ENCODE data around the gene APLF.
"Not testable (repeated sequence)": the region's sequence is repeated elsewhere in the genome, so short reads cannot be mapped to it uniquely, and the experiment has no call there.

GRCh38 chr2:68529156-68529555 is 61.8 kb downstream of the APLF start:
- not testable (repeated sequence) for TF ChIP-seq BHLHE40 (IDR thresholded peaks at IDR 0.05; ENCODE audit: borderline replicate concordance); FOXM1 (IDR thresholded peaks at IDR 0.05; ENCODE audit: borderline replicate concordance); FOXK2 (IDR thresholded peaks at IDR 0.05); SP1 (IDR thresholded peaks at IDR 0.05); ZNF384 (IDR thresholded peaks at IDR 0.05); FOXA1 (IDR thresholded peaks at IDR 0.05); HDGF (IDR thresholded peaks at IDR 0.05; ENCODE audit: borderline replicate concordance)
